ENCODE measurements around the gene PDZD4. TPM values are rescaled to one million over a fixed set of nuclear protein-coding genes. Genes with fewer than 3 reads are reported as not detected.

PDZD4 gene
- total and polyA plus RNA-seq, 4 donors: 49.2 to 243 (median 142) TPM

DNA sequence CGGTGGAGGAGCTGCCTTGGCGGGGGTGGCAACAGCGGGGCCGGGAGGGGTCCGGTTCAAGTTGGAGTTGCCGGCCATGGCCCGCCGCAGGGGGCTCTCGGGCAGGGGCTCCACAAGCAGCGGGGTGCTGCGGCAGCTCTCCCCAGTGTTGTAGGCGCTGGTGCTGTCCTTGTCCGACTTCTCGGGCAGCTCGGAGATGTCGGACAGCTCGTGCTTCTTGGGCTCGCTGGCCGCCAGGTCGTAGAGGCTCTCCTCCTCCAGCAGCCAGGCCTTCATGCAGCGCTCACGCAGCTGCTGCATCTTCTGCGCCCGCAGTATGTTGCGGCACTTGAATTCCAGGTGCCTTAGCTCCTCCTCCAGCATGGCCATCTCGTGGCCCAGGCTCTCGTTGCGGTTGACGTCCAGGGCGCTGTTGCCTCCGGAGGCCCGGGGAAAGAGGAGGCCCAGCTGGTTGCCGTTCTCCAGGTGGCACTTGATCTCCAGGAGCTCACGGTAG, 26.2 kb downstream of the PDZD4 start:
- WGBS (ENCODE audit: insufficient coverage): 93% methylated on average over 34 of the region's 34 CpGs
- Histone ChIP-seq H3K27ac (ENCODE audit: low read depth, low read length) (no peak overlapping the region), H3K27me3 (ENCODE audit: control insufficient read depth, insufficient read depth, low read length) (no peaks in the 10 kb centered on the region), H3K4me3 (ENCODE audit: low read depth, low read length) (no peak overlapping the region), H3K36me3 (ENCODE audit: control insufficient read depth, insufficient read depth, low read length) (peaks cover 83% of the 10 kb centered on the region), H3K9me3 (ENCODE audit: control insufficient read depth, insufficient read depth, low read length) (no peaks in the 10 kb centered on the region), H3K4me1 (ENCODE audit: control insufficient read depth, insufficient read depth, low read length) (peaks cover 24% of the 10 kb centered on the region)
- DNase-seq (ENCODE audit: low read depth in 4 of 6, low spot score in 6 of 6): no peak

DNA sequence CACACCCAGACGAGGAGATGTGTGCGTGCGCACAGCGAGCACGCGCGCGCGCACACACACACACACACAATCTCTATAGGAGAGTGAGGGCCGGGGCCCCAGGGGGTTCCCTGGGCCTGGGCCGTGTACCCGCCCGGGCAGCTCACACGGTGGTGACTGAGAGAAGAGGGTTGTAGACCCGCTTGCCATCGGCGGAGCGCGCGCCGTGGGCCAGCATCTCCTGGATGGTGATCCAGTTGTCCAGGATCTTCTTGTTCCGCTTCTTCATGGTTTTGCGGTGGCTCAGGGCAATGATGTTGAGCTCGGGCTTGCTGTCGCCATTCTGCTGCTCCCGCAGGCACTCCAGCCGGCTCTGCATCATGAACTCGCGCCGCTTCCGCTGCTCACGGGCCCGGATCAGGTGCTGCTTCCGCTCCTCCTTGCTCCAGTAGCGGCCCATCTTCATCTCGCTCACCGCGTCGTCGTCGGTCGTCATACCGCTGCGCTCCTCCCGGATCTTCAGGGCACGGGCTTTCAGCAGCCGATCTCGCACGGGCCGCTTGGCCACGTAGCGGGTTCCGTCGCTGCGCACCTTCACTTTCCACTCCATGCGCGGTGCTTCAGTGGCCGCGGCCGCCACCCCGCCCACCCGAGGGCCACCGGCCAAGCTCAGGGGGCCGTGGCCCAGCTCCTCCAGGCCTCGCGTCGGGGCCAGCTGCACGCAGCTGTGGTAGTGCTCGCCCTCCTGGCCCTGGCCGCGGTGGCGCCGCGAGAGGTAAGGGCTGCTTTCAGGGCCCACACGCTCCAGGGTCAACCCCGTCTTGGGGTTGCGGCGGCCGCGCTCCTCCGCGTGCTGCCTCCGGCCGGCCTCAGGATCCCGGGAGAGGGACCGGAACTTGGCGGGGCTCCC, 26.9 kb downstream of the PDZD4 start:
- no peak for DNase-seq (ENCODE audit: low read depth in 4 of 6, low spot score in 6 of 6)
- peaks cover 87% of the 10 kb centered on the region for H3K36me3 ChIP-seq (ENCODE audit: control insufficient read depth, insufficient read depth, low read length)
- H3K27ac ChIP-seq (ENCODE audit: low read depth, low read length): no peak overlapping the region
- WGBS (ENCODE audit: insufficient coverage): 93% methylated on average over 74 of the region's 87 CpGs
- H3K9me3 ChIP-seq (ENCODE audit: control insufficient read depth, insufficient read depth, low read length): no peaks in the 10 kb centered on the region
- H3K27me3 ChIP-seq (ENCODE audit: control insufficient read depth, insufficient read depth, low read length): no peaks in the 10 kb centered on the region
- H3K4me3 ChIP-seq (ENCODE audit: low read depth, low read length): no peak overlapping the region
- H3K4me1 ChIP-seq (ENCODE audit: control insufficient read depth, insufficient read depth, low read length): peaks cover 24% of the 10 kb centered on the region

DNA sequence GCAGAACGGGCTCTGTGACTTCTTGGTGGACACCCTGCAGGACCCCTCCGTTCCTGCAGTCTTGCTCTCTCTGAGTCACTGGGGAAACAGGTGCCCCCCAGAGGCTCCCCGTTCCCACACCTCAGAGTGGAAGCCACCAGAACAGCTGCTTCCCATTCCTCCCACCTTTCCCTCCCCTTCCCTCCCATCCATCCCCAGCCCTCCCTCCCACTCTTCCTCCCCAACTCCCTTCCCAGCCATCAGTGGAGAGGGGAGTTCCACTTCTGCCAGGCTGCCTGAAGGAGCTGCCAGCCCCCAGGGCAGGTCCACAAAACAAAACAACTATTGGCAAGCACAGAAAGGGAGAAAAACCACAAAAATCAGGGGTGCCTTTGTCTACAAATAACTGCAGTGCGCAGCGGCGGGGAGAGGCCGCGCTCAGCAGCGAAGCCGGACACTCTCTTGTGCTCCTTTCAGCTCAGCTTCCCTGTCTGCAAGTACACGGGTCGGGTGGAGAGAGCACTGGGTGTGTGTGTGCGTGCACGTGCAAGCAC, 27.8 kb downstream of the PDZD4 start:
- no peak overlapping the region for H3K4me3 ChIP-seq (ENCODE audit: low read depth, low read length)
- DNase-seq (ENCODE audit: low read depth in 4 of 6, low spot score in 6 of 6): no peak
- no peaks in the 10 kb centered on the region for H3K9me3 ChIP-seq (ENCODE audit: control insufficient read depth, insufficient read depth, low read length)
- no peaks in the 10 kb centered on the region for H3K27me3 ChIP-seq (ENCODE audit: control insufficient read depth, insufficient read depth, low read length)
- no peak overlapping the region for H3K27ac ChIP-seq (ENCODE audit: low read depth, low read length)
- H3K4me1 ChIP-seq (ENCODE audit: control insufficient read depth, insufficient read depth, low read length): peaks cover 24% of the 10 kb centered on the region
- WGBS (ENCODE audit: insufficient coverage): 65% methylated on average over 14 of the region's 14 CpGs
- peaks cover 87% of the 10 kb centered on the region for H3K36me3 ChIP-seq (ENCODE audit: control insufficient read depth, insufficient read depth, low read length)

DNA sequence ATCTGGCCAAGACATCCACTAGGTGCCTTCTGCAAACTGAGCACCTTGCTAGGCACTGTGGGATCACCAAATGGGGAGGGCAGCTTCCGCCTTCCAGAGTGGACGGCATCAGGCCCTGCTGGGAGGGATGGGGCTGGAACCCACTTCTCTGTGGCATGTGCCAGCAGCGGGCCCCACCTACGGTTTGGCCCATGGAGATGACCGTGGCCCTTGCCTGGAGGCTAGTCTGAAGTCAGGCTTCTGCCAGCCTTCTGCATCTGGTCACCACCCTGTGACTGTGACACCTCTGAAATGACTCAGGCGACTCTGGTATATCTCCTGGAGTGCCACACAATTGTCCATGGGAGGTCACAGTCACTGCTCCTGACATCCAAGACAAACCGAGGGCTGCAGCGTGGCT, 28.7 kb downstream of the PDZD4 start:
- Histone ChIP-seq H3K27me3 (ENCODE audit: control insufficient read depth, insufficient read depth, low read length) (no peaks in the 10 kb centered on the region), H3K36me3 (ENCODE audit: control insufficient read depth, insufficient read depth, low read length) (peaks cover 88% of the 10 kb centered on the region), H3K27ac (ENCODE audit: low read depth, low read length) (no peak overlapping the region), H3K4me1 (ENCODE audit: control insufficient read depth, insufficient read depth, low read length) (peaks cover 31% of the 10 kb centered on the region), H3K4me3 (ENCODE audit: low read depth, low read length) (no peak overlapping the region), H3K9me3 (ENCODE audit: control insufficient read depth, insufficient read depth, low read length) (peaks cover 2% of the 10 kb centered on the region)
- DNase-seq (ENCODE audit: low read depth in 4 of 6, low spot score in 6 of 6): no peak
- 84% methylated on average over 8 of the region's 8 CpGs for WGBS (ENCODE audit: insufficient coverage)

DNA sequence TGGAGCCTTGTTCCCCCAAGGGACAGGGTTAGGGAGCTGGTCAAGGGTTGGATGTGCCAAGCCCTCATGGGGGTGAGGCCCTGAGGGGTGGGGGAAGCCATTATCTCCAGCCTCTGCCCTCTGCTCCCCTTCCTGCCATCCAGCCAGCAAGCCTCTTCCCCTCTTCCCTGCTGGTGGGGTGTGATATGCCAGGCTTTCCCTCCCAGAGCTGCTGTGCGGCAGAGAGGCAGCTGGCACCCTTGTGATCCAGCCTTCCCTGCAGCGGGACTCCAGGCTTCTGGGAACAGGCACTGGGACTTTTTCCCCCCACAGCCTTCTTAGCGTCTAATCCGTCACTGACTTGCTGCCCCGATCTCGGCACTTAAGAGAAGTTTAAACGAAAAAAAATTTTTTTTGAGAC, 29.6 kb downstream of the PDZD4 start:
- peaks cover 2% of the 10 kb centered on the region for H3K9me3 ChIP-seq (ENCODE audit: control insufficient read depth, insufficient read depth, low read length)
- H3K4me1 ChIP-seq (ENCODE audit: control insufficient read depth, insufficient read depth, low read length): peaks cover 41% of the 10 kb centered on the region
- no peak for DNase-seq (ENCODE audit: low read depth in 4 of 6, low spot score in 6 of 6)
- H3K27ac ChIP-seq (ENCODE audit: low read depth, low read length): no peak overlapping the region
- peaks cover 86% of the 10 kb centered on the region for H3K36me3 ChIP-seq (ENCODE audit: control insufficient read depth, insufficient read depth, low read length)
- no peak overlapping the region for H3K4me3 ChIP-seq (ENCODE audit: low read depth, low read length)
- 73% methylated on average over 5 of the region's 7 CpGs for WGBS (ENCODE audit: insufficient coverage)
- H3K27me3 ChIP-seq (ENCODE audit: control insufficient read depth, insufficient read depth, low read length): no peaks in the 10 kb centered on the region

DNA sequence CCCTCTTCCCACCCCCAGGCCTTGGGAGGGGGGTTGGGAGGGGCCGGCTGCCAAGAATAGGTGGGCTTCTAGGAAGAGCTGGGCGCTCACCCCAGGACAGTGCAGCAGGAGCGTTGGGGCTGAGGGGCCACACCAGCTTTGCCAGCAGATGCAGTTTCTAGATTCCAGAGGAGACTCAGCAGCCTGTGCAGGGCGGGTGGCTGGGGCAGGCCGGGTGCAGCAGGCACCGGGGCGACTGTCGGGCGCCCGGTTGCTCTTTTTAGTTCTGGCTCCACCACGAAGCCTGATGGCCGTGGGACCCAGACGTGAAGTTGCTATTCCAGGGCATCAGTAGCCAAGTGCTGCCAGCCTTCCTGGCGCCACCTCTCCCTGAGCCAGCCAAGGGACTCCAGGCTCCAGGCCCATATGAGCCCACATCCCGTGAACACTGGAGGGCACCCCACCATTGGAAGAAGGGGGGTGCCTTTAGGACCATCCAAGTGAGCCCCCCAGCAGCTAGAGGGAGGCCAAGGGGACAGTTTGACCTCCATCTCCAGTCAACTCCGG, 30.1 kb downstream of the PDZD4 start:
- Histone ChIP-seq H3K9me3 (ENCODE audit: control insufficient read depth, insufficient read depth, low read length) (peaks cover 2% of the 10 kb centered on the region), H3K4me1 (ENCODE audit: control insufficient read depth, insufficient read depth, low read length) (peaks cover 46% of the 10 kb centered on the region), H3K4me3 (ENCODE audit: low read depth, low read length) (no peak overlapping the region), H3K27ac (ENCODE audit: low read depth, low read length) (no peak overlapping the region), H3K36me3 (ENCODE audit: control insufficient read depth, insufficient read depth, low read length) (peaks cover 82% of the 10 kb centered on the region), H3K27me3 (ENCODE audit: control insufficient read depth, insufficient read depth, low read length) (no peaks in the 10 kb centered on the region)
- no peak for DNase-seq (ENCODE audit: low read depth in 4 of 6, low spot score in 6 of 6)
- WGBS (ENCODE audit: insufficient coverage): 65% methylated on average over 13 of the region's 16 CpGs

DNA sequence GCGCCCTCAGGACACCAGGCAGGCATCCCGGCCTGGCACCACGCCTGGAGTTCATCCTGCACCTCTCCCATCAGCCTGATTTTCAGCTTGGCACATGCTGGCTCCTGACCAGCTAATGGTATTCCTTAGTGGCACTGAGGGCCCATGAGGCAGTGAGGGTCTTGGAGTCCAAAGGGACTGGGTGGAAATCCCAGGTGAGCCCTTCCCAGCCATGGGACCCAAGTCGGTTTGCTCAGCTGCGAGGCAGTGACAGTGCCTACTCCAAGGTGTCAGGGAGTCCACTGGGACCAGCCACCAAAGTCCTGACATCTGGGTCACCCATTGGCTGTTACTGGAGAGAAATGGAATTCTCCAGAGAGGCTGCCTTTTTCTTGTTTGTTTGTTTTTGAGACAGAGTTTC, 31.0 kb downstream of the PDZD4 start:
- DNase-seq (ENCODE audit: low read depth in 4 of 6, low spot score in 6 of 6): no peak
- 87% methylated on average over 3 of the region's 5 CpGs for WGBS (ENCODE audit: insufficient coverage)
- peaks cover 53% of the 10 kb centered on the region for H3K4me1 ChIP-seq (ENCODE audit: control insufficient read depth, insufficient read depth, low read length)
- H3K36me3 ChIP-seq (ENCODE audit: control insufficient read depth, insufficient read depth, low read length): peaks cover 72% of the 10 kb centered on the region
- H3K4me3 ChIP-seq (ENCODE audit: low read depth, low read length): no peak overlapping the region
- H3K9me3 ChIP-seq (ENCODE audit: control insufficient read depth, insufficient read depth, low read length): peaks cover 2% of the 10 kb centered on the region
- no peaks in the 10 kb centered on the region for H3K27me3 ChIP-seq (ENCODE audit: control insufficient read depth, insufficient read depth, low read length)
- no peak overlapping the region for H3K27ac ChIP-seq (ENCODE audit: low read depth, low read length)

DNA sequence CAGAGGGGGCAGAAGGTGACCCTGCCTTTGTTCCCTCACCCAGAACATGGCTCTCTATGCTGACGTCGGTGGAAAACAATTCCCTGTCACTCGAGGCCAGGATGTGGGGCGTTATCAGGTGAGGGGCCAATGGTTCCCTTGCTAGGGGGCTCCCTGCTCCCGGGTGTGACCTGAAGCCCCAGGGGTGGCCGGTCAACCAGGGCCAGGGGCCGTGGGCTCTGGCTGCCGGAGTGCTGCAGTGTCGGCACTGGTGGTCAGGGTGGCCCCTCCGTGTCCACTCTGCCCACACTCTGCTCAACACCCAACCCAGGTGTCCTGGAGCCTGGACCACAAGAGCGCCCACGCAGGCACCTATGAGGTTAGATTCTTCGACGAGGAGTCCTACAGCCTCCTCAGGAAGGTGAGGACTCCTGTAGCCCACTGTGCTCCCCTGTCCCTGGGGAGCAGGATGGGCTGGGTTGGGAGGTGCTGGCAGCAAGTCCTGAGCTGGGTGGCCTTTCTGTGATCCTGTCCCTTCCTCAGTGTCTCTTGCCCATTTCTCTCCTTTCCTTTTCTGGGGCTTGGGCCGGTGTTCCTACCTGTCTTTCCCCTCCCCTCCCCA, 32.8 kb downstream of the PDZD4 start:
- 91% methylated on average over 14 of the region's 15 CpGs for WGBS (ENCODE audit: insufficient coverage)
- H3K27ac ChIP-seq (ENCODE audit: low read depth, low read length): no peak overlapping the region
- no peaks in the 10 kb centered on the region for H3K27me3 ChIP-seq (ENCODE audit: control insufficient read depth, insufficient read depth, low read length)

DNA sequence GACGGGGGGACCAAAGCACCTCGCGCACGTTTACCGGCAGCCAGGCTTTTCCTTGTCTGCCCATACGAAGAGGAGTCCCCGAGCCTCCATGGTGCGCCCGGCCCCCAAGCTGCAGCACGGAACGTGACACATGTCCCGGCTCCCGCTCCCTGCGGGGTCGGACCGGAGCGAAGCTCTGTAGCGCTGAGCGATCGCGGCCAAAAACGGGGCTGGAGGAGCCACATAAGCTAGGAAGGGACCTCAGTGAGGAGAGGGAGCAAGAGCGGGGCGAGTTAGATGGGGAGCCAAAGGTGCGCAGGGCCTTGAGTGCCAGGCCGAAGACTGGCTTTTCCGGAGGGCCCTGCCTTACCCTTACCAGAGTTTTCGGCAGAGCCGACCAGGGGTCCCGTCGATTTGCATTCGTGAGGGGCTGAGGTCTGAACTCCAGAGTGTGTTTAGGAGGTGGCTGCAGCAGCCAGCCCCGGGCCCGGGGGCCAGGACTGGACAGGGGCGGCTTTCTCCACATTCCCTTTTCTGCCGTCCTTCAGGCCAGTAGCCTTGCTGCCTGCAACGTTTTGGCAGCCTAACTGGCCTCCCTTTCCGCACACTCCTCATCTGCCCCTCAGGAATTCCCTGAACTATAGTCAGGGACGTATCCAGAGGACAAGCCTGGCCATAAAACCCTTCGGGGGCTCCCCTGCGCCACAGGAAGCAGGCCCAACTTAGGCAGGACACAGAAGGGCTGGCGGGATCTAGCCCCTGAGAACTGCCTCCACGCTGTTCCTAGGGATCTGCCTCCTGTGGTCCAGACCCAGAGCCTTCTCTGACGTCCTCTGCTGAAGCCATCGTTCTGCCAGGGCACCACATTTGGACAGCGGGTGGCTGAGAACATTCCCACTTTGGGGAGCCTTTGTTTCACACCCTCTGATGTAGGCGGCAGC, 35.2 kb downstream of the PDZD4 start:
- Histone ChIP-seq H3K27me3 (ENCODE audit: control insufficient read depth, insufficient read depth, low read length) (no peaks in the 10 kb centered on the region), H3K9me3 (ENCODE audit: control insufficient read depth, insufficient read depth, low read length) (peaks cover 2% of the 10 kb centered on the region), H3K4me3 (ENCODE audit: low read depth, low read length) (peak overlapping the region; percentile 75), H3K4me1 (ENCODE audit: control insufficient read depth, insufficient read depth, low read length) (peaks cover 60% of the 10 kb centered on the region), H3K36me3 (ENCODE audit: control insufficient read depth, insufficient read depth, low read length) (peaks cover 52% of the 10 kb centered on the region), H3K27ac (ENCODE audit: low read depth, low read length) (peak overlapping the region; percentile 95)
- 30% methylated on average over 46 of the region's 47 CpGs for WGBS (ENCODE audit: insufficient coverage)
- peak in 1 of 6 donors; percentile 7 for DNase-seq (ENCODE audit: low read depth in 4 of 6, low spot score in 6 of 6)

More for the DNA sequence above, 32.8 kb downstream of the PDZD4 start:
- H3K36me3 ChIP-seq (ENCODE audit: control insufficient read depth, insufficient read depth, low read length): peaks cover 54% of the 10 kb centered on the region
- no peak overlapping the region for H3K4me3 ChIP-seq (ENCODE audit: low read depth, low read length)
- H3K4me1 ChIP-seq (ENCODE audit: control insufficient read depth, insufficient read depth, low read length): peaks cover 65% of the 10 kb centered on the region
- peaks cover 2% of the 10 kb centered on the region for H3K9me3 ChIP-seq (ENCODE audit: control insufficient read depth, insufficient read depth, low read length)
- no peak for DNase-seq (ENCODE audit: low read depth in 4 of 6, low spot score in 6 of 6)

Measured in spinal cord (tissue), 10 donors.